GM12873 (cell line): ENCODE results near the gene IGFBP6.

Experiments
- CTCF ChIP-seq: IDR thresholded peaks from 2 replicates; pipeline ENCODE4 v1.5.1; 2012; ENCODE audit warnings: low read depth, mild to moderate bottlenecking, moderate library complexity, low read length, control low read depth; ENCODE audit not compliant: insufficient read depth; ENCODE audit errors: missing control alignments

The IGFBP6 gene

GRCh38 chr12:53051881-53052412, 45.5 kb upstream of the IGFBP6 start:
- TF ChIP-seq CTCF: no peak

DNA sequence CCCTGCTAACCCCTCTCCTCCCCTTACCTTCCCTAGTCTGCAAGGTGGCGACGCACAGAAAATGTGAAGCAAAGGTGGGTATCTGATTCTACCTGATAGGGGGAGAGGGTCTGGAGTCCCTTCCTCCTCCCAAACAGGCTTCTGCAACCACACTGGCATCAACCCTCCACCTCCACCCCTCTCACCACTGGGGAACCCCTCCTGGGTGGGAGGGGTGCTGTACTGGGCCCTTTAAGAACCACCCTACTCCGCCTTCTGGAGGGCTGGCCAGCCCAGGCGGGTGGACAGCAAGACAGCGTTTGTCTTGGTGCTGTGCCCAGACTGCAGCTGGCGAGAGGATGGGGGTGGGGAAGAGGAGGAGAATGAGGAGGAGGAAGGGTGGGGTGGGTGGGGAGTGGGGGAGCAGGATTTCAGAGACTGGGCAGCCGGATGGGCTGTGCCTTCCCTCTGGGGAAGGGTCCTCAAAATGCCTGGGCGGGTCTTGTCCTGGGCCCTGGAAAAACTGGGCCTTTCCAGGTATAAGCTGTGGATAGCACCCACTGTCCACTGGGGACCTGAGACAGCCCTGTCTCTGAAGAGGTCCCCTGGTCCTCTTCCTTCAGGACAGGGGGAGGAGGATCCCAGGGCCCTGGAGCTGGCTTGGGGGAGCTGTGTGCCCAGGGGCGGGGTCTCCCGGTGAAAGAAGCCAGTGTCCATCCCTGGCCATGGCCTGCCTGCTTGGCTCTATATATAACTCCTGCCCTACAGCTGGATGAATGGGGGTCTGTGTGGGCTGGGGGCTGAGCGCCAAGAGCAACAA, 44.8 kb upstream of the IGFBP6 start:
- TF ChIP-seq CTCF: no peak

DNA sequence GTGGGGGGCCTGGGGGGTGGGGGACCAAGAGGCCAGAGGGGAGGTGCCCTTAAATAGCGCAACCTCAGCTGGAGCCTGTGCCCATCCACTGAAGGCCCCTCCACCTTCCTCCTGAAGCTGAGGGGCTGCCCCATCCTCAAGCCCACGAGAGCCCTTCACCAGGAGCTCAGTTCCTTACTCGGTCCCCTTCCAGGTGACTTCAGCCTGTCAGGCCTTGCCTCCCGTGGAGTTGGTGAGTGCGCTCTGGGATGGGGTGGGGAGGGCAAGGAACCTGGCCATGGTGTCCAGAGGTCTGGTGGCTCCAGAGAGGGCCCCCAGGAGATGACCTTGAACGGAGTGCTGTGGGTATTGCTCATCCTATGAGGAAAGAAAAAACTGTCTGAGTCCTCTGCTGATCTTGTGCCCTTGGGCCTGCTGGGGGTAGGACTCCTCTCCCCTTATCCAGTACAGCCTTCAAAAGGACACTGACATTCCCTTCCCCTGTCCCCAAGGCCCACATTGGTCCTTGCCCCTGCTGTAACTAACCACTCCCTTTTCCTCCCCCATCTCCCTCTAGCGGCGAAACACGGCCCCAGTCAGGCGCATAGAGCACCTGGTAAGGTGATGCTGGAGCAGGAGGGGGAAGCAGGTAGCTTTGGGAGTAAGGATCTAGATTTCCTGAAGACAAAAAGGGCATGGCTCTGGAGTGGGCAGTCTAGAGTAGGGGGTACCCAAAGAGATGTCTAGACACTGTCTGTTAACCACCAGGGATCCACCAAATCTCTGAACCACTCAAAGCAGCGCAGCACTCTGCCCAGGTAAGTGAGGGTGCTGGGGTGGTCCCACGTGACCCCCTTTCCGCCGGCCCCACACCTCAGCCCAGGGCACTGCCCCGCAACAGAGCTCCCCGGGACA, 44.0 kb upstream of the IGFBP6 start:
- peak; percentile 72 for TF ChIP-seq CTCF

DNA sequence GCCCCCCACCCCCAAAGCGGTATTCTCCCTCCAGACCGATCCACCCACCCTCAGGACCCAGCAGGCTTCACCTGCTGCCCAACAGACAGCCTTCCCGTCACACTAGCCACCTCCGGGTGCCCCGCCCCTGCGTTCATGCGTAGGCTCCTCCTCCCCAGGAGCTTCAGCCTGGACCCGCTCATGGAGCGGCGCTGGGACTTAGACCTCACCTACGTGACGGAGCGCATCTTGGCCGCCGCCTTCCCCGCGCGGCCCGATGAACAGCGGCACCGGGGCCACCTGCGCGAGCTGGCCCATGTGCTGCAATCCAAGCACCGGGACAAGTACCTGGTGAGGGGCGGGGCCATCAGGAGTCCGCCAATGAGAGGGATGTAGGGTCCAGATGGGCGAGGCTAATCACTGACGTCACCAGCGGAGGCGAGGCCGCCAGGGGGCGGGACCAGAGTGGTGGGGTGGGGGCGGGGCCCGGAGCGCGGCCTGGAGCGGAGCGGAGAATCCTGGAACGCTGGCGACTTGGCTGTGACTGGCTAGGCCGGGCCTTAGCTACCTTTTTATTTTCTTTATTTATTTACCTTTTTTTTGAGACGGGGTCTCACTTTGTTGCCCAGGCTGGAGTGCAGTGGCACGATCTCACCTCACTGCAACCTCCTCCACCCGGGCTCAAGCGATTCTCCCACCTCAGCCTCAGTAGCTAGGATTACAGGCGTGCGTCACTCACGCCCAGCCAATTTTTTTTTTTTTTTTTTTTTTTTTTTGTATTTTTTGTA, 43.2 kb upstream of the IGFBP6 start:
- no peak for TF ChIP-seq CTCF

- no peak for TF ChIP-seq CTCF
Observed at GRCh38 chr12:53055471-53056266, 41.8 kb upstream of the IGFBP6 start.

- TF ChIP-seq CTCF: no peak
Observed at GRCh38 chr12:53056296-53056695, 41.2 kb upstream of the IGFBP6 start.
